GM06990 (cell line): ENCODE data around the gene GALK1.

Experiments used
- DNase-seq: peaks from one replicate; pipeline ENCODE4 v3.0.0-alpha.2; 2011; ENCODE audit not compliant: insufficient read length; ENCODE audit errors: extremely low read depth
- H3K27me3 ChIP-seq: replicated peaks from 2 replicates; pipeline ENCODE4 v1.6.0; 2011; ENCODE audit warnings: low read length; ENCODE audit not compliant: control insufficient read depth, insufficient read depth
- H3K36me3 ChIP-seq: 2 replicates; pipeline ENCODE4 v1.5.1; 2011; ENCODE audit warnings: low read length; ENCODE audit not compliant: control insufficient read depth, insufficient read depth
- H3K4me3 ChIP-seq: replicated peaks from 2 replicates; pipeline ENCODE4 v1.5.1; 2011; ENCODE audit warnings: low read depth, mild to moderate bottlenecking, control low read depth, low read length
- TF ChIP-seq, protein P1 (sequence below): IDR thresholded peaks from 2 replicates; pipeline ENCODE4 v1.5.1; 2011; ENCODE audit warnings: low read length, control low read depth, mild to moderate bottlenecking, inconsistent platforms; ENCODE audit not compliant: insufficient read depth, poor library complexity, severe bottlenecking

GALK1 gene

GRCh38 chr17:75774991-75775668 is 10.1 kb upstream of the GALK1 start:
- Histone ChIP-seq H3K4me3 (no peak overlapping the region), H3K27me3 (no peaks in the 10 kb centered on the region), H3K36me3 (peaks cover 13% of the 10 kb centered on the region)
- DNase-seq: no peak
- TF ChIP-seq, protein P1, sequence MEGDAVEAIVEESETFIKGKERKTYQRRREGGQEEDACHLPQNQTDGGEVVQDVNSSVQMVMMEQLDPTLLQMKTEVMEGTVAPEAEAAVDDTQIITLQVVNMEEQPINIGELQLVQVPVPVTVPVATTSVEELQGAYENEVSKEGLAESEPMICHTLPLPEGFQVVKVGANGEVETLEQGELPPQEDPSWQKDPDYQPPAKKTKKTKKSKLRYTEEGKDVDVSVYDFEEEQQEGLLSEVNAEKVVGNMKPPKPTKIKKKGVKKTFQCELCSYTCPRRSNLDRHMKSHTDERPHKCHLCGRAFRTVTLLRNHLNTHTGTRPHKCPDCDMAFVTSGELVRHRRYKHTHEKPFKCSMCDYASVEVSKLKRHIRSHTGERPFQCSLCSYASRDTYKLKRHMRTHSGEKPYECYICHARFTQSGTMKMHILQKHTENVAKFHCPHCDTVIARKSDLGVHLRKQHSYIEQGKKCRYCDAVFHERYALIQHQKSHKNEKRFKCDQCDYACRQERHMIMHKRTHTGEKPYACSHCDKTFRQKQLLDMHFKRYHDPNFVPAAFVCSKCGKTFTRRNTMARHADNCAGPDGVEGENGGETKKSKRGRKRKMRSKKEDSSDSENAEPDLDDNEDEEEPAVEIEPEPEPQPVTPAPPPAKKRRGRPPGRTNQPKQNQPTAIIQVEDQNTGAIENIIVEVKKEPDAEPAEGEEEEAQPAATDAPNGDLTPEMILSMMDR: no peak

- DNase-seq: no peak
- no peaks in the 10 kb centered on the region for H3K27me3 ChIP-seq
- no peak overlapping the region for H3K4me3 ChIP-seq
- TF ChIP-seq, protein P1: no peak
- H3K36me3 ChIP-seq: peaks cover 13% of the 10 kb centered on the region
Measured at GRCh38 chr17:75774471-75774990, 9.5 kb upstream of the GALK1 start.

DNA sequence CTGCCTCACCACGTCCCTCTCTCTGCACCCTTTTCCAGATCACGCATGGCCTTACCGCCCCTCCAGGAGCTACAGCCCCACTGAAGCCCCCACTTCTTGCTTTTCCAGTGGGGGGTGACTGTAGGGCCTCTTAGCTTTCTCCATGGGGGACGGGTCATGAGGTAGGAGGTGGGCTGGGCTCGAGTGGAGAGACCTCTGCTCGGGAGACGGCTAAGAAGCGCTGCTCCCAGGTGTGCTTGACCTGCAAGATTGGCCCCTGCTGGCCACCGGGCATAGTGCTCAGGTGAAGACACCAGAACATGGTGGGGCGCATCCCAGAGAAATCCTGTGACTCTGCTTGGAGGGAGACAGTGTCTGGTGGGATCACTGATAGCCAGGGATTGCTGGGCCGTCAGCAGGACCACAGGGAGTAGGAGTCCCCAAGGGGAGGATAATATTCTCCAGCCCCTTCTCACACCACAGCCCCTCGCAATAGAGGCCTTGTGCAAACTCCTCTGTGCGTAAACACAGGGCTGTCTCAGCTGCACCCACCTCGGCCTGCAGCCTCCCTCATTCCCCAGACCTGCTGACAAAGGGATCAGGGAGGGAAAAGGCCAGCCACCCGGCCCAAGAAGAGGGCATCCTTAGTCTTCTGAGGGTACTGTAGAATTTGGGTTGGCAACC is 8.9 kb upstream of the GALK1 start:
- TF ChIP-seq, protein P1: no peak
- no peak for DNase-seq
- H3K4me3 ChIP-seq: no peak overlapping the region
- H3K27me3 ChIP-seq: no peaks in the 10 kb centered on the region
- H3K36me3 ChIP-seq: peaks cover 13% of the 10 kb centered on the region

DNA sequence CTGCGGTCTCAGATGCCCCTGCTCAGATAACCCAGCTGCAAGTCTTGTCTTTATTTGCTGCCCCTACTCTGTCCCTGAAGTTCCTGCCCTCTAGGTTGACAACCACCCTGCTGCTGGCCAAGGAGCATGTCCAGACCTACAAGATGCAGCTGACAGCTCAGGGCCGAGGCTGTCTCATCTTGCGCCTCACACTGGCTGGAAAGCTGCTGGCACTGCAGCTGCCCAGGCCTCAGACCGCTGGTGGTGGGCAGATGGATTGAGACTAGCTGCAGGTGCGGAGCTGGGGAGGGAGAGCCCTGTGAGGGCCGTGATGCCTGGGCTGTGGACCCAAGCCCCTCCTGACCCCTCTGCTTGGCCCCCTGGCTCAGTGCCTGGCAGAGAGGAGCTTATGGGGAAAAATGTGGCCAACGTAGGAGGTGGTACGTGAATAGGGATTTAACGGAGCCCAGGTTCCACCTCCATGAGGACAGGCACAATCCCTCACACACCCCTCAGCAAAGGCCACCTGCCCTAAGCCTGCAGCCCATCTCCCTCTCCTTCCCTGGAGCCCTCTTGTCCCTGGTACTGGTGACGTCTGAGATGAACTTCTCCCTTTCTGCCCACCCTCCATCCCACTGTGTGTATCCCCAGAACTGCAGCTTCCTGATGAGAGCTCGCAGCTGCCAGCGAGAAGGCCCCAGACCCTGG is 8.3 kb upstream of the GALK1 start:
- Histone ChIP-seq H3K27me3 (no peaks in the 10 kb centered on the region), H3K36me3 (peaks cover 9% of the 10 kb centered on the region), H3K4me3 (no peak overlapping the region)
- DNase-seq: no peak
- TF ChIP-seq, protein P1: no peak

- no peak for DNase-seq
- Histone ChIP-seq H3K36me3 (peaks cover 7% of the 10 kb centered on the region), H3K4me3 (no peak overlapping the region), H3K27me3 (no peaks in the 10 kb centered on the region)
- TF ChIP-seq, protein P1: no peak
Measured at GRCh38 chr17:75771334-75772281, 6.6 kb upstream of the GALK1 start.
